BLaER1 (cell line): ENCODE data around the gene TAF1C.
A peak's percentile ranks its signal among the peaks of the same experiment; 100 is the strongest.

Experiments
- H3K27ac ChIP-seq: shearing (Covaris generic); formaldehyde crosslinking; 2 replicates; pipeline ENCODE4 v1.8.1; 2022
- H3K27me3 ChIP-seq: shearing (Covaris generic); formaldehyde crosslinking; 2 replicates; pipeline ENCODE4 v1.8.1; 2022
- H3K36me3 ChIP-seq: shearing (Covaris generic); formaldehyde crosslinking; 2 replicates; pipeline ENCODE4 v1.8.1; 2022
- H3K4me1 ChIP-seq: shearing (Covaris generic); formaldehyde crosslinking; 2 replicates; pipeline ENCODE4 v1.8.1; 2022
- H3K4me2 ChIP-seq: shearing (Covaris generic); formaldehyde crosslinking; 2 replicates; pipeline ENCODE4 v1.8.1; 2022
- H3K4me3 ChIP-seq: shearing (Covaris generic); formaldehyde crosslinking; 2 replicates; pipeline ENCODE4 v1.8.1; 2022
- H3K9ac ChIP-seq: shearing (Covaris generic); formaldehyde crosslinking; 2 replicates; pipeline ENCODE4 v1.8.1; 2022
- H3K9me3 ChIP-seq: shearing (Covaris generic); formaldehyde crosslinking; 2 replicates; pipeline ENCODE4 v1.8.1; 2022
- H4K20me1 ChIP-seq: shearing (Covaris generic); formaldehyde crosslinking; 2 replicates; pipeline ENCODE4 v1.8.1; 2022
- Cebpa-rat ChIP-seq: shearing (Covaris generic); IDR thresholded peaks from 2 replicates; pipeline ENCODE4 v1.8.1; 2022

Gene TAF1C

GRCh38 chr16:84179612-84180320, 7.1 kb downstream of the TAF1C start:
- Histone ChIP-seq H3K4me2 (no peak overlapping the region), H4K20me1 (peaks cover 46% of the 10 kb centered on the region), H3K36me3 (peaks cover 81% of the 10 kb centered on the region), H3K4me3 (no peak overlapping the region), H3K9me3 (no peaks in the 10 kb centered on the region), H3K4me1 (peaks cover 13% of the 10 kb centered on the region), H3K27me3 (no peaks in the 10 kb centered on the region), H3K27ac (no peak overlapping the region), H3K9ac (no peak overlapping the region)
- no peak for TF ChIP-seq Cebpa-rat

DNA sequence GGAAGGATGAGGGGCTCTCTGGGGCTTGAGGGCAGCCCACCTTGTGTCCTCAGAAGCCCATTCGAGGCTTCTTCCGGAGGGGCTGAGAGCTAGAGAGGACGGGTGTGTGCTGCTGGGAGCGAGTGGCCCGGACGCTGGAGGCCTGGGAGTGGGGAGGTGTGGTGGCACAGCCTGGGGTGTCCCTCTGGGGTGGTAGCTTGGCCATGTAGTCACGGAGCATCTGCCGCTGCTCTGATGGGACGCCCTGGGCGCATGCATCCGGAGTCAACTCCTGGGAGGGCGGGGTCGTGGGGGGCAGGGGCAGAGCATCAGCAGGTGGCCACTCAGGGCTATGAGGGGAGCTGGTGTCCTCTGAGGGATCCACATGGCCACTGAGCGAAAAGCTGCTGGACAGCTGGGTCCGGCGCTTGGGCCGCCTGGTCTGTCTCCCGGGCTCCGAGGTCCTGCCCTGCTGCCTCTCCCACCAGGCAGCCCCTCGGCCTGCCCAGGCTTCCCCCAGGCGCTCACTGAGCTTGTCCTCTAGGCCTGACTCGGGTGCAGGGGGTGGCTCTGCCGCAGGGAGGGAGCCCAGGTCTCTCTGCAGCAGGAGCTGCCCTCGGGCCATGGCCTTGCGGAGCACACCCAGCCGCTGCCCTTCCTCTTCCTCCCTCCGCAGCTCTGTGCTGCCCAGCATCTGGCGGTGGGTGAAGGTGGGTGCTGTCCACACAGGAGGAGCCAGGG, 7.8 kb downstream of the TAF1C start:
- no peak for TF ChIP-seq Cebpa-rat
- Histone ChIP-seq H3K4me3 (no peak overlapping the region), H3K4me2 (no peak overlapping the region), H3K27ac (no peak overlapping the region), H3K9ac (no peak overlapping the region), H3K9me3 (no peaks in the 10 kb centered on the region), H3K4me1 (peaks cover 13% of the 10 kb centered on the region), H3K36me3 (peaks cover 74% of the 10 kb centered on the region), H4K20me1 (peaks cover 39% of the 10 kb centered on the region), H3K27me3 (no peaks in the 10 kb centered on the region)

DNA sequence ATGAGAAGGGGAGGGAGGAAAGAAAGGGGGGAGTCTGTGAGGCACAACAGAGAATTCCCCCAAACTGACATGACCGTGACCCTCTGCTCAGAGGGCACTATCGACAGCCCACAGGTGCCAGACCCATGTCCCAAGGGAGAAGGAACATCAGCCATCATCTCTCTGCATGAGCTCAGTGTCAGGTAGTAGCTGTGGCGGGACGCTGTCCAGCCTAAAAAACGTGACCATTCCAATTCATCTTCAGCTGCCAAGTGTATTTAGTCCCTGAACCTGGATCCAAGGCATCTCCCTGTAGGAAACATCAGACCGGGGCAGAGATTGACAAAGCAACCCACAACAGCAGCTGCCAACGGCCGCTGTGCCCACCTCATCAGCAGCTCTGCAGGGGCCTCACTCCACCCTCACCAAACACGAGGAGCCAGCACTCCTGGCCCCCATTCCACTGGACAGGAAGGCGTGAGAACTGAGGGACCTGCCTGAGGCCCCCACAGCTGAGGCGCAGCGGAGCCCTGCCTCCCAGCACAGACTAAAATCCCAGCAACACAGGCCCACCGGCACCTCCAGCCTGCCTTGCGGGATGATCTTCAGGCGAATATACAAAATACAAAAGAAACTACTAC, 8.6 kb downstream of the TAF1C start:
- peaks cover 66% of the 10 kb centered on the region for H3K36me3 ChIP-seq
- TF ChIP-seq Cebpa-rat, result no peak
- no peak overlapping the region for H3K9ac ChIP-seq

DNA sequence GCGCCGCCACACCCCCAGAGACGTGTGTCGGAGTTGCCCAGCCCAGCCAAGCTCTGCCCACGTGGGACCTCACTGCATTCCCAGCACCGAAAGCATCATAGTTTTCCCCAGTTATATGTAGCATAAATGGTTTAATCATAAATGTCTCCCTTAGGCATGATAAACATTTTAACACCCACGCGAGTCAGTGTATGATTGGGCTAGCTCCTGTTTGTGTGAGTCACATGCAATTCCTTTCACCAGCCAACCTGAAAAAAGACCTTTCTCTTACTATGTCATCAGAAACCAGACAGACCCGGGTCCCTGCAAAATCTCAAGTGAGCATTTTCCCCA, 9.2 kb downstream of the TAF1C start:
- TF ChIP-seq Cebpa-rat, result no peak
- H3K9me3 ChIP-seq, result no peaks in the 10 kb centered on the region
- H3K27me3 ChIP-seq, result no peaks in the 10 kb centered on the region
- H3K27ac ChIP-seq, result no peak overlapping the region
- H3K9ac ChIP-seq, result no peak overlapping the region
- no peak overlapping the region for H3K4me3 ChIP-seq
- peaks cover 13% of the 10 kb centered on the region for H3K4me1 ChIP-seq
- peaks cover 25% of the 10 kb centered on the region for H4K20me1 ChIP-seq
- H3K4me2 ChIP-seq, result no peak overlapping the region
- peaks cover 61% of the 10 kb centered on the region for H3K36me3 ChIP-seq

More for the DNA sequence above, 8.6 kb downstream of the TAF1C start:
- Histone ChIP-seq H3K9me3 (no peaks in the 10 kb centered on the region), H3K4me3 (no peak overlapping the region), H3K4me1 (peaks cover 13% of the 10 kb centered on the region), H3K4me2 (no peak overlapping the region), H4K20me1 (peaks cover 31% of the 10 kb centered on the region), H3K27me3 (no peaks in the 10 kb centered on the region), H3K27ac (no peak overlapping the region)

DNA sequence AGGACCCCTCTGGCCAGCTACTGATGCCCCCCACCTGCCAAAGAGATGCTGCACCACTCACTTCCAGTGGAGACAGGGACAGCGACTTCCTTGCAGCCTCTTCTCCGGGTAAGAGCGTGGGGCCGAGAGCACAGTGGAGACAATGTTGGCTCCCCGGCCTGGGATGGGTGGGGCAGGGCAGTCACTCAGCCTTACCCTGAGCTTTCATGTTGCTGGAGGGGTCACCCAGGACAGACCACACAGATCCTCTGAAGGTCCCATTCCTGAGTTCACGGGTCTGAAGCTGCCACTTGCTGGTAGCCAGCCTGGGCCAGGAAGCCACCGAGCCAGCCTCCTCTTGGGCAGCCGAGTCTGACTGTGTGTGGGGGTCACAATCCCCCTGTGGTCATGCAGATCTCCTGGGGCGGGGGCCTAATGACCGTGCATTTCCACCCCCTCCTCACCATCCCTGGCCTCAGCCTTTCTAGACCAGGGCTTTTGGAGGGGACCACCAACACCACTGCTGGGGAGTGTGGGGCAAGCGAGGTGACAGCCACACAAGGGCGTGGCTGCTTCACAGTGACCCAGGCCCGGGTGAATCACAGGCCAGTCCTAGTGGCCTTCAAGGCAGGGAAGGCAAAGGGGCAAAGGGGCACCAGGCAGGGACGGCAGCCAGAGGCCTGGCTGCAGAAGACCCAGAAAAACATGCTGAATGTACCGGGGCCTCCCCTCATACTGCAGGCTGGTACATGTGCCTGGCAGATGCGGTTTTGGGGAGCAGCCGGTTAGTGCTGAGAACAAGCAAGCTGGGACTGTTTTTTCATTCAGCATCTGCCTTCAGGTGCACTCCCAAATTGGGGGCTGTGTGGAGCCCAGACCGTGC, 10.4 kb downstream of the TAF1C start:
- Histone ChIP-seq H4K20me1 (peaks cover 19% of the 10 kb centered on the region; the same call in 1 of the 2 replicates), H3K9ac (no peak overlapping the region), H3K9me3 (no peaks in the 10 kb centered on the region), H3K27me3 (no peaks in the 10 kb centered on the region), H3K4me1 (peaks cover 13% of the 10 kb centered on the region), H3K4me3 (no peak overlapping the region), H3K36me3 (peaks cover 48% of the 10 kb centered on the region), H3K4me2 (no peak overlapping the region; the same call in 1 of the 2 replicates), H3K27ac (no peak overlapping the region)
- no peak for TF ChIP-seq Cebpa-rat

DNA sequence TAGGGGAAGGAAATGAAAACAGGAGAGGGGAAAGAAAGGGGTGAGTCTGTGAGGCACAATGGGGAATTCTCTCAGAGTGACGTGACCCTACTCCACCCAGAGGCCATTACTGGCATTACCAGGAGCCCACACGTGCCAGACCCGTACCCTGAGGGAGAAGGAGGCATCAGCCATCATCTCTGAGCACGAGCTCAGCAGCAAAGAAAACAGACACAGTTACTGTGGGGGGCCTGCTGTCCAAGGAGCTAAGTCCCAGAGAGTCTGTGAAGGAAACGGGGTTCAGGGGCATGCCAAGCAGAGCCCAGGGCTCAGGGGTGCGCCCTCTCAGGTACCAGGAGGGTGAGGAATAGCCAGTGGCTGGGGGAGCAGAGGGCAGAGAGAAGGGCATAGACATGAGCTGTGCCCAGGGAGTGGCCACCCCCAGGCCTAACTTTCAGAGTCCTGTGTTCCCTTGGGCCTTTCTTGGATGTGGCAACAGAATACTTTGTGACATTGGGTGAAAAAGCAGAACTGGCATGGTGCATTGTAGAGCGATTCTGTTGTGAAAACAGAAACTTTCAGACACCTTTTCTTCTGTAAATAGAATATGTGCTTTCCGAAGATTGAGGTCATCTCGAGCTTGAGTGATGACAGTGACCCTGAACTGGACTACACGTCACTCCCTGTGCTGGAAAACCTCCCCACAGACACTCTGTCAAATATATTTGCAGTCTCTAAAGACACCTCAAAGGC, 11.3 kb downstream of the TAF1C start:
- H3K9ac ChIP-seq, result no peak overlapping the region
- TF ChIP-seq Cebpa-rat, result no peak

GRCh38 chr16:84174396-84174795, 12.5 kb downstream of the TAF1C start:
- Histone ChIP-seq H3K4me3 (no peak overlapping the region), H3K27ac (no peak overlapping the region), H3K27me3 (no peaks in the 10 kb centered on the region), H3K4me2 (no peak overlapping the region), H4K20me1 (peaks cover 13% of the 10 kb centered on the region; the same call in 1 of the 2 replicates), H3K4me1 (peaks cover 13% of the 10 kb centered on the region), H3K9ac (no peak overlapping the region), H3K9me3 (no peaks in the 10 kb centered on the region), H3K36me3 (peaks cover 28% of the 10 kb centered on the region)
- no peak for TF ChIP-seq Cebpa-rat

More for the DNA sequence above, 11.3 kb downstream of the TAF1C start:
- Histone ChIP-seq H3K36me3 (peaks cover 39% of the 10 kb centered on the region), H3K4me3 (no peak overlapping the region), H4K20me1 (peaks cover 19% of the 10 kb centered on the region; the same call in 1 of the 2 replicates), H3K27me3 (no peaks in the 10 kb centered on the region), H3K27ac (peak overlapping the region; percentile 40), H3K9me3 (no peaks in the 10 kb centered on the region), H3K4me2 (peak overlapping the region; percentile 51), H3K4me1 (peaks cover 13% of the 10 kb centered on the region)

DNA sequence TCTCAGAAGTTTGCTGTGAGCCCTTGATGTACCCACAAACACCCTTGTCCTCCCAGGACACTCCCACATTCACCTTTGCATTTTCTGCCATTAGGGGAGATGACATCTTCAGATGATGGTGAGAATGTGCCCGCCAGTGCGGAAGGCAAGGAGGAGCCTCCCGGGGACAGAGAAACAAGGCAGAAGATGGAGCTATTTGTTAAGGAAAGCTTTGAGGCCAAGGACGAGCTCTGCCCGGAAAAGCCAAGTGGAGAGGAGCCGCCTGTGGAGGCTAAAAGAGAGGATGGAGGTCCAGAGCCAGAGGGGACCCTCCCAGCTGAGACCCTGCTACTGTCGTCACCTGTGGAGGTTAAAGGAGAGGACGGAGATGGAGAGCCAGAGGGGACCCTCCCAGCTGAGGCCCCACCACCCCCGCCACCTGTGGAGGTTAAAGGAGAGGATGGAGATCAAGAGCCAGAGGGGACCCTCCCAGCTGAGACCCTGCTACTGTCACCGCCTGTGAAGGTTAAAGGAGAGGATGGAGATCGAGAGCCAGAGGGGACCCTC, 17.0 kb downstream of the TAF1C start:
- H3K9ac ChIP-seq, result no peak overlapping the region
- H3K4me1 ChIP-seq, result peaks cover 16% of the 10 kb centered on the region
- H3K36me3 ChIP-seq, result no peaks in the 10 kb centered on the region
- H3K27ac ChIP-seq, result no peak overlapping the region
- H3K9me3 ChIP-seq, result no peaks in the 10 kb centered on the region
- H4K20me1 ChIP-seq, result no peaks in the 10 kb centered on the region
- no peaks in the 10 kb centered on the region for H3K27me3 ChIP-seq
- H3K4me2 ChIP-seq, result no peak overlapping the region
- no peak for TF ChIP-seq Cebpa-rat
- no peak overlapping the region for H3K4me3 ChIP-seq
